AG09309 (cell line): ENCODE data around the gene PRUNE1.

ENCODE experiments used
- DNase-seq: peaks from one replicate; pipeline ENCODE4 v3.0.0-alpha.2; 2010; ENCODE audit warnings: low read depth
- H3K4me3 ChIP-seq: 2 replicates; pipeline ENCODE4 v1.5.1; 2011; ENCODE audit warnings: mild to moderate bottlenecking, low read depth, low read length, moderate library complexity; ENCODE audit not compliant: control insufficient read depth
- TF ChIP-seq, protein P1 (sequence below): IDR thresholded peaks from 2 replicates; pipeline ENCODE4 v1.5.1; 2011; ENCODE audit warnings: mild to moderate bottlenecking, low read depth, low read length, inconsistent platforms; ENCODE audit not compliant: insufficient read depth, control insufficient read depth; ENCODE audit errors: missing control alignments

The PRUNE1 gene

DNA sequence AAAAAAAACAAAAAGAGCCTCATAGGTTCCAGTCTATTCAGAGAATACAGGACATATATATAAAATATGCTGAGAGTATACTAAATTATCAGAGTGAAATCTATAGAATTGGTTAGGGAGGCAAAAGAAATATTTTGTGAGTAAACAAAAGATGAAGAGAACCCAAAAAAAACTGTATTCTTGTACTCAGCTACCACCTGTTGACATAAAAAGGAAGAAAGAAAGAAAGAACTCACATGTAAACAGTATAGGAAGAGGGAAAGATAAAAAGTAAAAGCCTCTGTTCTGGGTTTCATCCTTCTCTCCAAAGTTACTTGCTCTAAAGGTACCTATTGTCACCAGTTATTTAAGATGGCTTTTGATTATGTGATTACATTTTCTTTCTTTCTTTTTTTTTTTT, 18.2 kb downstream of the PRUNE1 start:
- DNase-seq: no peak
- TF ChIP-seq, protein P1, sequence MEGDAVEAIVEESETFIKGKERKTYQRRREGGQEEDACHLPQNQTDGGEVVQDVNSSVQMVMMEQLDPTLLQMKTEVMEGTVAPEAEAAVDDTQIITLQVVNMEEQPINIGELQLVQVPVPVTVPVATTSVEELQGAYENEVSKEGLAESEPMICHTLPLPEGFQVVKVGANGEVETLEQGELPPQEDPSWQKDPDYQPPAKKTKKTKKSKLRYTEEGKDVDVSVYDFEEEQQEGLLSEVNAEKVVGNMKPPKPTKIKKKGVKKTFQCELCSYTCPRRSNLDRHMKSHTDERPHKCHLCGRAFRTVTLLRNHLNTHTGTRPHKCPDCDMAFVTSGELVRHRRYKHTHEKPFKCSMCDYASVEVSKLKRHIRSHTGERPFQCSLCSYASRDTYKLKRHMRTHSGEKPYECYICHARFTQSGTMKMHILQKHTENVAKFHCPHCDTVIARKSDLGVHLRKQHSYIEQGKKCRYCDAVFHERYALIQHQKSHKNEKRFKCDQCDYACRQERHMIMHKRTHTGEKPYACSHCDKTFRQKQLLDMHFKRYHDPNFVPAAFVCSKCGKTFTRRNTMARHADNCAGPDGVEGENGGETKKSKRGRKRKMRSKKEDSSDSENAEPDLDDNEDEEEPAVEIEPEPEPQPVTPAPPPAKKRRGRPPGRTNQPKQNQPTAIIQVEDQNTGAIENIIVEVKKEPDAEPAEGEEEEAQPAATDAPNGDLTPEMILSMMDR: no peak
- H3K4me3 ChIP-seq: no peak overlapping the region

GRCh38 chr1:151032164-151032563, 23.9 kb downstream of the PRUNE1 start:
- TF ChIP-seq, protein P1: no peak
- H3K4me3 ChIP-seq: no peak overlapping the region
- DNase-seq: no peak

DNA sequence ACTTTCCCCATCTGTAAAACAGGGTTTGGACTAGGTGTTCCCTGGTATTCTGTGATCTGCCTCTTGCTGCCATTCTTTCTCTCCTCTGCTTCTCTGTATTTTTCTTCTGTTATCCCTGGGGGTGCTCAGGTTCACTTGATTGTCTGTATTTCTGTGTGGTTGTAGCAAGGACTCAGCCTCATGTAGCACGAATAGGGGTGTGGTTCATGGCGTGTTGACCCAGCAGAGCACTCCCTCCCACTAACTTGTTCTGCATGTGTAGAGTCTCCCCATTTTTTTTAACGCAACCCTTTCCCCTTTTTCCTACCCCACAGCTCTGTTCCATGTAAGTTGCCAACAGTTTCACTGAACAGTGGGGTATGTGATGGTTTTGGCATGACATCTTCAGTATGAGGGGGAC, 26.9 kb downstream of the PRUNE1 start:
- no peak for DNase-seq
- TF ChIP-seq, protein P1: no peak
- H3K4me3 ChIP-seq: no peak overlapping the region

DNA sequence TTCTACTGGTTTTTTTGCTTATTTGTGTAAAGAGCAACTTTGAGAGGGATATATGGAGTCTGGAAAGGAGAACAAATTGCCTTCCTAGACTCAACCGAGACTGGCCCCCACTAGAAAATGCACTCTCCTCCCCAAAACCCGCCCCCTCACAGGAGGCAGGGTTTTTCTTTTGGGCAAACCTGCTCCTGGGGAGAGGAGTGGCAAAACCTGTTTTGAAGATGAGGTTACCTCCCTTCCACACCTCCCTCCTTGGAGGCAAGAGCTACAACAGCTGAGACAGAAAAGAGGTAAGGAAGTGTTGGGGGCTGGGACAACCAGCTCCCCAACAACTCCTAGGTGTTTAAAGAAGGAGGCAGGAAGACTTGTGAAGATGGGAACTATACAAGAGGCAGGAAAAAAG, 28.1 kb downstream of the PRUNE1 start, which contains the start of gene BNIPL:
Gene BNIPL, plus strand, starts transcription at position 231 of the 400 bp plus-strand sequence. Its CDS starts 140 bp downstream, at position 371.
- no peak for DNase-seq
- TF ChIP-seq, protein P1: no peak
- no peak within 1 kb of the TSS for H3K4me3 ChIP-seq

DNA sequence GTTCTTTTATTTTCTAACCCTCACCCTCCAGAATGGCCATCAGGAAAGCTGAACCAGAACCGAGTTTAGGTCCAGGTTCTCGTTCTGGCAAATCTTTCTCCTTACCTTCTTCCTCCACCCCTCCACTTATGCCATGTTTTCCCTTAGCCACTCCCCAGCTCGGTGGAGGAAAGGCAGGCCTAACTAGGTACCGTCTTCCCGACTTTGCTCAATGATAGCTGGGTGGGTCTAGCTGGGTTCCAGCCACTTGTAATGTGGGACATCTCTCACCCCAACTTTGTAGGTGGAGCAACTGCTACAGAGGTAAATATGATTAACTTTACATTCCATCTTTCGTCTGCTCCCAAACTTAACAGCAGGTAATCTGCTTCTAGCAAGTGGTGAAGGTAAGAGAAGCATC, 28.8 kb downstream of the PRUNE1 start:
- no peak overlapping the region for H3K4me3 ChIP-seq
- DNase-seq: no peak
- TF ChIP-seq, protein P1: no peak

- TF ChIP-seq, protein P1: no peak
- no peak overlapping the region for H3K4me3 ChIP-seq
- no peak for DNase-seq
Observed at GRCh38 chr1:151039521-151039920, 31.3 kb downstream of the PRUNE1 start.

GRCh38 chr1:151043163-151043562, 34.9 kb downstream of the PRUNE1 start:
- no peak for DNase-seq
- H3K4me3 ChIP-seq: no peak overlapping the region
- TF ChIP-seq, protein P1: no peak
